HepG2 (cell line): Measurements from ENCODE around the gene MARS1.

Experiments used
- AGO1 ChIP-seq: fragments of 200-400 bp; formaldehyde crosslinking; IDR thresholded peaks from 2 replicates; pipeline ENCODE4 v1.6.1; 2017; ENCODE audit warnings: mild to moderate bottlenecking, low read depth, low read length, moderate library complexity; ENCODE audit not compliant: poor library complexity, severe bottlenecking
- EP300 ChIP-seq, 3 experiments: sonication (generic) in 1 of 3; formaldehyde crosslinking in 1 of 3; IDR thresholded peaks; 2 replicates each; pipeline versions ENCODE4 v1.5.1 to v1.6.1; 2011 to 2020; ENCODE audit warnings: low read depth in 2 of 3, low read length in 2 of 3, borderline replicate concordance in 1 of 3, improper control_type of control experiment in 1 of 3, mild to moderate bottlenecking in 1 of 3, missing genetic modification reagents in 1 of 3, moderate library complexity in 1 of 3
- HNRNPH1 ChIP-seq: fragments of 200-400 bp; formaldehyde crosslinking; optimal IDR thresholded peaks from 2 replicates; pipeline ENCODE3; 2017; ENCODE audit warnings: mild to moderate bottlenecking, low read depth, low read length
- MAFG ChIP-seq: sonication (generic); formaldehyde crosslinking; IDR thresholded peaks from 2 replicates; pipeline ENCODE4 v1.5.1; 2020; ENCODE audit warnings: mild to moderate bottlenecking, missing genetic modification reagents
- NR3C1 ChIP-seq: sonication (generic); formaldehyde crosslinking; IDR thresholded peaks from 2 replicates; pipeline ENCODE4 v1.4.0; 2020; ENCODE audit warnings: missing genetic modification reagents
- POLR2A ChIP-seq, 2 experiments: IDR thresholded peaks; 2 replicates each; pipeline ENCODE4 v1.6.1; 2011; ENCODE audit warnings: low read depth in 2 of 2, low read length in 2 of 2, mild to moderate bottlenecking in 1 of 2, moderate library complexity in 1 of 2; ENCODE audit not compliant: insufficient read depth in 1 of 2
- SIX4 ChIP-seq: sonication (generic); formaldehyde crosslinking; IDR thresholded peaks from 2 replicates; pipeline ENCODE4 v1.4.0; 2020; ENCODE audit warnings: missing genetic modification reagents
- TCF7 ChIP-seq: sonication (generic); IDR thresholded peaks from 2 replicates; pipeline ENCODE4 v1.6.1; 2016; ENCODE audit warnings: antibody characterized with exemption, low read depth
- TCF7L2 ChIP-seq: IDR thresholded peaks from 2 replicates; pipeline ENCODE4 v1.6.1; 2011; ENCODE audit warnings: mild to moderate bottlenecking, low read depth, low read length, moderate library complexity
- ZNF224 ChIP-seq: sonication (generic); formaldehyde crosslinking; IDR thresholded peaks from 2 replicates; pipeline ENCODE4 v1.5.0; 2020; ENCODE audit warnings: mild to moderate bottlenecking, missing genetic modification reagents
- ZSCAN25 ChIP-seq: sonication (generic); formaldehyde crosslinking; IDR thresholded peaks from 2 replicates; pipeline ENCODE4 v1.8.0; 2022; ENCODE audit warnings: mild to moderate bottlenecking, missing genetic modification reagents
- TF ChIP-seq, protein P1 (sequence below): sonication (generic); formaldehyde crosslinking; IDR thresholded peaks from 2 replicates; pipeline ENCODE4 v1.8.0; 2022; ENCODE audit warnings: missing genetic modification reagents, mild to moderate bottlenecking, inconsistent platforms, borderline replicate concordance
- TF ChIP-seq, protein P2 (sequence below): sonication (generic); formaldehyde crosslinking; IDR thresholded peaks from 2 replicates; pipeline ENCODE4 v1.8.1; 2023; ENCODE audit warnings: mild to moderate bottlenecking, missing genetic modification reagents, borderline replicate concordance

DNA sequence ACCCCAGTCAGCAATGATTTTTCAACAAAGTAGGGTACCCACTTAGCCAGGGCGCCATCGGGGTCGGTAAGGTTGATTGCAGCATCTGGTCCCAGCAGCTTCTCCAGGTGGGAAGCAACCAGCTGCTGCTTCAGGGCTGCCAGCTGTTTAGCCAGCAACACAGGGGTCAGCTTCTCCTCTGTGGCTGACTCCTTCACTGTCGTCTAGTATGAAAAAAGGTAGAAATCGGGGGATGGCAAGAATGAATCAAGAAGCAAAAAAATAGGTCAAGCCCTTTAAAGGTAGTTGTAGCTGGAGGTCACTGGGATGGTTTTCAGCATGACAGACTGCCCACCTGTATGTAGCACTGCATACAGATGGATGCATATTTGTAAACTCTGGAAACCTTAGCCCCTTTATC is 46.4 kb downstream of the MARS1 start:
- TF ChIP-seq POLR2A (IDR thresholded peaks at IDR 0.05; ENCODE audit: insufficient read depth in 1 of 2, low read depth in 2 of 2, low read length in 2 of 2) (no peak), HNRNPH1 (no peak), ZSCAN25 (CRISPR knock-in tag) (no peak), NR3C1 (CRISPR knock-in tag) (no peak), ZNF224 (CRISPR knock-in tag) (no peak), EP300 (IDR thresholded peaks at IDR 0.05; ENCODE audit: low read depth in 2 of 2, low read length in 2 of 2) (no peak), EP300 (CRISPR knock-in tag; IDR thresholded peaks at IDR 0.05; ENCODE audit: borderline replicate concordance) (no peak), AGO1 (no peak), MAFG (CRISPR knock-in tag) (no peak), TCF7L2 (no peak), TCF7 (no peak), SIX4 (CRISPR knock-in tag) (no peak)
- TF ChIP-seq, protein P1, sequence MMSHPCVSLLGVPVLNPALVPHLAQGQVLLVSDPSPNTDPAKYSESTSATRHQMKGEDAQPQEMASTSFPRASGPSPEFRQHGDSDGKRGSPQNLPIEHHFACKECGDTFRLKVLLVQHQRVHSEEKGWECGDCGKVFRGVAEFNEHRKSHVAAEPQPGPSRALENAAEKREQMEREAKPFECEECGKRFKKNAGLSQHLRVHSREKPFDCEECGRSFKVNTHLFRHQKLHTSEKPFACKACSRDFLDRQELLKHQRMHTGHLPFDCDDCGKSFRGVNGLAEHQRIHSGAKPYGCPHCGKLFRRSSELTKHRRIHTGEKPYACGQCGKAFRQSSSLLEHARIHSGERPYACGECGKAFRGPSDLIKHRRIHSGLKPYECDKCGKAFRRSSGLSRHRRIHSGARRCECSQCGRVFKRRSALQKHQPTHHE: no peak
- TF ChIP-seq, protein P2, sequence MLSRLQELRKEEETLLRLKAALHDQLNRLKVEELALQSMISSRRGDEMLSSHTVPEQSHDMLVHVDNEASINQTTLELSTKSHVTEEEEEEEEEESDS (CRISPR knock-in tag): no peak
